Upper lobe of left lung (tissue), 6 donors: ENCODE results near the gene PBRM1. TPM values are rescaled to one million over a fixed set of nuclear protein-coding genes. Genes with fewer than 3 reads are reported as not detected.

ENCODE experiments used
- ATAC-seq, 2 donors: fragments of 200-7000 bp; cut with Tn5 transposase; one replicate each; pipeline ENCODE4 v1.9.1; 2022; ENCODE audit warnings: mild to moderate bottlenecking in 2 of 2, moderate library complexity in 2 of 2; ENCODE audit not compliant: low FRiP score in 2 of 2
- DNase-seq, 2 donors: peaks; one replicate each; pipeline ENCODE4 v3.0.0-alpha.2; 2019 to 2020
- H3K27ac ChIP-seq, 4 donors: fragments of 200-600 bp; sonication (generic); one replicate each; pipeline ENCODE4 v1.5.1; 2016 to 2019
- H3K27me3 ChIP-seq, 4 donors: fragments of 200-600 bp; sonication (generic); one replicate each; pipeline ENCODE4 v1.5.1; 2017 to 2019
- H3K36me3 ChIP-seq, 4 donors: fragments of 200-600 bp; sonication (generic); one replicate each; pipeline ENCODE4 v1.5.1; 2016 to 2019
- H3K4me1 ChIP-seq, 4 donors: fragments of 200-600 bp; sonication (generic); one replicate each; pipeline ENCODE4 v1.5.1; 2018 to 2019
- H3K4me3 ChIP-seq, 4 donors: fragments of 200-600 bp; sonication (generic); one replicate each; pipeline ENCODE4 v1.5.1; 2017 to 2019; ENCODE audit warnings: mild to moderate bottlenecking in 2 of 4, moderate library complexity in 1 of 4
- H3K9me3 ChIP-seq, 4 donors: fragments of 200-600 bp; sonication (generic); one replicate each; pipeline ENCODE4 v1.5.1; 2018 to 2019
- EP300 ChIP-seq, 4 donors: sonication (generic); formaldehyde crosslinking; IDR thresholded peaks; one replicate each; pipeline ENCODE4 v1.5.1; 2017; ENCODE audit warnings: antibody characterized with exemption in 4 of 4, control low read depth in 2 of 4
- POLR2A ChIP-seq, 4 donors: fragments of 450-650 bp; IDR thresholded peaks; one replicate each; pipeline ENCODE4 v1.5.1; 2016 to 2017; ENCODE audit warnings: antibody characterized with exemption in 4 of 4, mild to moderate bottlenecking in 2 of 4
- POLR2AphosphoS5 ChIP-seq, 2 donors: sonication (generic); formaldehyde crosslinking; IDR thresholded peaks; one replicate each; pipeline ENCODE4 v1.5.1; 2017; ENCODE audit warnings: antibody characterized with exemption in 2 of 2
- WGBS, 2 donors: methylation state at CpG; one replicate each; pipeline ENCODE4 v1.1.5; 2017 to 2018; 5-methylcytosine and 5-hydroxymethylcytosine counted together
- total RNA-seq, 6 donors: library from RNA; depleted of rRNA in 4 of 6; stranded (reverse); fragments of >200 nt in 4 of 6; gene quantifications; one replicate each; pipeline versions ENCODE4 v1.1.0 to v1.2.1, GENCODE V29; 2016 to 2021
- TF ChIP-seq, protein P1 (sequence below), 6 experiments: fragments of 450-650 bp in 4 of 6; fragments of 200-600 bp in 2 of 6; sonication (generic) in 2 of 6; IDR thresholded peaks; one replicate each; pipeline ENCODE4 v1.5.1; 2016 to 2019; ENCODE audit warnings: antibody characterized with exemption in 6 of 6
- donor health status: DM: no; HTN: no; CAD: no; lungs with moderate emphysema.
- donor health status: DM: no; HTN: yes; CAD: no; lungs with severe emphysema.

PBRM1 gene
- total RNA-seq, 6 donors from 2014 or later, result 60.9 to 151 (median 81.6) TPM

DNA sequence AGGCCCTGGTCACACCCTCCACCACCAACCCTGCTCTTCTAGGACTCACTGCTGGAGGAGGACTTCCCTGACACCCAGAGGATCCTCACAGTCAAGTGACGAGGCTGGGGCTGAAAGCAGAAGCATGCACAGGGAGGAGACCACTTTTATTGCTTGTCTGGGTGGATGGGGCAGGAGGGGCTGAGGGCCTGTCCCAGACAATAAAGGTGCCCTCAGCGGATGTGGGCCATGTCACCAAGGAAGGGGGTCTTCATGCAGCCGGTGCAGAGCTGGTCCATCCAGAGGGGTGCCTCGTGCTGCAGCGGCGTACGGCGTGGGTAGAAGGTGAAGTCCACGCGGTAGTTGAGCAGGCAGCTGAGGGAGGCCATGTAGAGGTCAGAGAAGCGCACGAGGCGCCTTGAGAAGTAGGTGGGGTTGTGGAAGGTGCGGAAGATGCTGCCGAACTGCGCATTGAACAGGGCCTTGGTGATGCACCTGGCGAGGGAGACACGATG is 161.4 kb downstream of the PBRM1 start:
- H3K4me1 ChIP-seq, result peaks cover 36 to 43% (median 39%) of the 10 kb centered on the region in 4 donors
- peak in 1 of 2 donors; percentile 76 for DNase-seq
- H3K9me3 ChIP-seq, result no peaks in the 10 kb centered on the region
- peaks cover 0 to 75% (median 25%) of the 10 kb centered on the region in 4 donors for H3K36me3 ChIP-seq
- no peak overlapping the region for H3K4me3 ChIP-seq
- no peaks in the 10 kb centered on the region for H3K27me3 ChIP-seq
- WGBS, 2 donors, result 94 to 95% methylated on average over 18 of the region's 18 CpGs
- TF ChIP-seq, protein P1, sequence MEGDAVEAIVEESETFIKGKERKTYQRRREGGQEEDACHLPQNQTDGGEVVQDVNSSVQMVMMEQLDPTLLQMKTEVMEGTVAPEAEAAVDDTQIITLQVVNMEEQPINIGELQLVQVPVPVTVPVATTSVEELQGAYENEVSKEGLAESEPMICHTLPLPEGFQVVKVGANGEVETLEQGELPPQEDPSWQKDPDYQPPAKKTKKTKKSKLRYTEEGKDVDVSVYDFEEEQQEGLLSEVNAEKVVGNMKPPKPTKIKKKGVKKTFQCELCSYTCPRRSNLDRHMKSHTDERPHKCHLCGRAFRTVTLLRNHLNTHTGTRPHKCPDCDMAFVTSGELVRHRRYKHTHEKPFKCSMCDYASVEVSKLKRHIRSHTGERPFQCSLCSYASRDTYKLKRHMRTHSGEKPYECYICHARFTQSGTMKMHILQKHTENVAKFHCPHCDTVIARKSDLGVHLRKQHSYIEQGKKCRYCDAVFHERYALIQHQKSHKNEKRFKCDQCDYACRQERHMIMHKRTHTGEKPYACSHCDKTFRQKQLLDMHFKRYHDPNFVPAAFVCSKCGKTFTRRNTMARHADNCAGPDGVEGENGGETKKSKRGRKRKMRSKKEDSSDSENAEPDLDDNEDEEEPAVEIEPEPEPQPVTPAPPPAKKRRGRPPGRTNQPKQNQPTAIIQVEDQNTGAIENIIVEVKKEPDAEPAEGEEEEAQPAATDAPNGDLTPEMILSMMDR (IDR thresholded peaks at IDR 0.05), result no peak
- TF ChIP-seq POLR2A (IDR thresholded peaks at IDR 0.05) (no peak), POLR2AphosphoS5 (IDR thresholded peaks at IDR 0.05) (no peak), EP300 (IDR thresholded peaks at IDR 0.05) (no peak)
- peak overlapping the region; percentile 76 to 83 (median 80) for H3K27ac ChIP-seq
- no peak for ATAC-seq

DNA sequence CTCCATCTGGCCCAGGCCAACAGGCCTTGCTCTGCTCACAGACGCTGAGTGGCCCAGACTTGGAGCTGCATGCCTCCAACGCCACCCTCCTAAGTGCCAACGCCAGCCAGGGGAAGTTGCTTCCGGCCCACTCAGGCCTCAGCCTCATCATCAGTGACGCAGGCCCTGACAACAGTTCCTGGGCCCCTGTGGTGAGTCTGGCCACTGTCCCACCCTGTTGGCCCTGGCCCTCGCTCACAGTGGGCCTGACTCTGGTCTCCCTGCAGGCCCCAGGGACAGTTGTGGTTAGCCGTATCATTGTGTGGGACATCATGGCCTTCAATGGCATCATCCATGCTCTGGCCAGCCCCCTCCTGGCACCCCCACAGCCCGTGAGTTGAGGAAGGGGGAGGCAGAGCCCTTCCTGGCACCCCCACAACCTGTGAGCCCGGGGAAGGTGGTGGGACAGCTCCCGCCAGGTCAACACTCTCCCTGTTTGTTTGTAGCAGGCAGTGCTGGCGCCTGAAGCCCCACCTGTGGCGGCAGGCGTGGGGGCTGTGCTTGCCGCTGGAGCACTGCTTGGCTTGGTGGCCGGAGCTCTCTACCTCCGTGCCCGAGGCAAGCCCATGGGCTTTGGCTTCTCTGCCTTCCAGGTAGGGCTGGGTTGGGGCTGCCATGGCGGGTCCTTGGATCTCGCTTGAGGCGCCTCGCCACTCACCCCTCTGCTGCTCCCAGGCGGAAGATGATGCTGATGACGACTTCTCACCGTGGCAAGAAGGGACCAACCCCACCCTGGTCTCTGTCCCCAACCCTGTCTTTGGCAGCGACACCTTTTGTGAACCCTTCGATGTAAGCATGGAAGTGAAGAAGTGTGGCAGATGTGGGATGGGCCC is 162.1 kb downstream of the PBRM1 start:
- peaks cover 0 to 74% (median 25%) of the 10 kb centered on the region in 4 donors for H3K36me3 ChIP-seq
- TF ChIP-seq POLR2A (IDR thresholded peaks at IDR 0.05), result no peak
- no peak for TF ChIP-seq POLR2AphosphoS5 (IDR thresholded peaks at IDR 0.05)
- TF ChIP-seq, protein P1 (IDR thresholded peaks at IDR 0.05), result no peak
- TF ChIP-seq EP300 (IDR thresholded peaks at IDR 0.05), result no peak
- no peak for ATAC-seq
- 94 to 95% methylated on average over 10 to 26 of the region's 26 CpGs for WGBS, 2 donors
- H3K4me1 ChIP-seq, result peaks cover 33 to 44% (median 38%) of the 10 kb centered on the region in 4 donors
- H3K4me3 ChIP-seq, result no peak overlapping the region
- H3K27me3 ChIP-seq, result no peaks in the 10 kb centered on the region
- H3K27ac ChIP-seq, result peak overlapping the region in 1 of 4 donors; percentile 79
- peak in 1 of 2 donors; percentile 70 for DNase-seq
- no peaks in the 10 kb centered on the region for H3K9me3 ChIP-seq

DNA sequence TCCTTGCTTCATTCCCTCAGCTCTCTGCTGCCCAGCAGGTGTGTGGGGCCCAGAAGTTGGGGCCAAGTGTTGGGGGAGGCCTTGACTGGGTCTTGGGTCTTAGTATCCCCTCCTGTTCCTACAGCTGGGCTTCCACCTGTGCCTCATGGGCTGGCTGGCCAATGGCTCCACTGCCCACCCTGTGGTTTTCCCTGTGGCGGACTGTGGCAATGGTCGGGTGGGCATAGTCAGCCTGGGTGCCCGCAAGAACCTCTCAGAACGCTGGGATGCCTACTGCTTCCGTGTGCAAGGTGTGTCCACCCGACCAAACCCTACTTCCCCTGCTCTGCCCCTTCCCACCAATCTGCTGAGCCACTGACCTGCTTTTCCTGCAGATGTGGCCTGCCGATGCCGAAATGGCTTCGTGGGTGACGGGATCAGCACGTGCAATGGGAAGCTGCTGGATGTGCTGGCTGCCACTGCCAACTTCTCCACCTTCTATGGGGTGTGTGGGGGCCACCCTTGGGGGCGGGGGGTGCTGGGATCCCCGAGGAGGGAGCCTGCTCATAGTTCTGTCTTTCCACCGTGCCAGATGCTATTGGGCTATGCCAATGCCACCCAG is 163.0 kb downstream of the PBRM1 start:
- Histone ChIP-seq H3K9me3 (no peaks in the 10 kb centered on the region), H3K36me3 (peaks cover 0 to 74% (median 25%) of the 10 kb centered on the region in 4 donors), H3K4me1 (peaks cover 32 to 42% (median 34%) of the 10 kb centered on the region in 4 donors), H3K27me3 (no peaks in the 10 kb centered on the region), H3K27ac (no peak overlapping the region), H3K4me3 (no peak overlapping the region)
- ATAC-seq (no peak), DNase-seq (peak in 1 of 2 donors; percentile 46)
- TF ChIP-seq POLR2A (IDR thresholded peaks at IDR 0.05) (no peak), POLR2AphosphoS5 (IDR thresholded peaks at IDR 0.05) (no peak), EP300 (IDR thresholded peaks at IDR 0.05) (no peak)
- 88 to 94% methylated on average over 8 to 14 of the region's 14 CpGs for WGBS, 2 donors

DNA sequence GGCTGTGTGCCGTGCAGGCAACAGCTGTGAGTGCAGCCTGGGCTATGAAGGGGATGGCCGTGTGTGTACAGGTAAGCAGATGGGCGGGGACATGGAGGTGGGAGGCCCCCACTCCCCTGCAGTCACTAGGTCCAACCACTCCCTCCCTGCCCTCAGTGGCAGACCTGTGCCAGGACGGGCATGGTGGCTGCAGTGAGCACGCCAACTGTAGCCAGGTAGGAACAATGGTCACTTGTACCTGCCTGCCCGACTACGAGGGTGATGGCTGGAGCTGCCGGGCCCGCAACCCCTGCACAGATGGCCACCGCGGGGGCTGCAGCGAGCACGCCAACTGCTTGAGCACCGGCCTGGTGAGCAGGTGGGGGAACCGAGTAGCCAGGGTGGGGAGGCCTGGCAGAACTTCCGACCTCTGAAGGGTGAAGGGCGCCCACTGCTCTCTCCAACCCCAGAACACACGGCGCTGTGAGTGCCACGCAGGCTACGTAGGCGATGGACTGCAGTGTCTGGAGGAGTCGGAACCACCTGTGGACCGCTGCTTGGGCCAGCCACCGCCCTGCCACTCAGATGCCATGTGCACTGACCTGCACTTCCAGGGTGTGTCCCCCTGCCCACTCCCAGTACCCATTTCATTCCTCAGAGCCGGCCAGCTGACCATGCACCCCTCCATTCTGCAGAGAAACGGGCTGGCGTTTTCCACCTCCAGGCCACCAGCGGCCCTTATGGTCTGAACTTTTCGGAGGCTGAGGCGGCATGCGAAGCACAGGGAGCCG is 163.6 kb downstream of the PBRM1 start:
- DNase-seq, result peak in 1 of 2 donors; percentile 77
- no peak for ATAC-seq
- Histone ChIP-seq H3K36me3 (peaks cover 0 to 72% (median 25%) of the 10 kb centered on the region in 4 donors), H3K4me1 (peaks cover 27 to 36% (median 29%) of the 10 kb centered on the region in 4 donors), H3K27me3 (no peaks in the 10 kb centered on the region), H3K27ac (no peak overlapping the region), H3K9me3 (no peaks in the 10 kb centered on the region), H3K4me3 (no peak overlapping the region)
- no peak for TF ChIP-seq POLR2AphosphoS5 (IDR thresholded peaks at IDR 0.05)
- TF ChIP-seq EP300 (IDR thresholded peaks at IDR 0.05), result no peak
- no peak for TF ChIP-seq POLR2A (IDR thresholded peaks at IDR 0.05)
- TF ChIP-seq, protein P1 (IDR thresholded peaks at IDR 0.05), result no peak
- 94 to 96% methylated on average over 19 to 33 of the region's 33 CpGs for WGBS, 2 donors
